GM11168 (cell line): ENCODE data around the gene CBLN4.

Source experiments
- in situ Hi-C: fragments of 300-500 bp; cut with MboI; formaldehyde crosslinking; loops from one replicate; pipeline ENCODE4 v1.12.0; 2022; ENCODE audit warnings: low sequenced_read_pairs; ENCODE audit not compliant: unreplicated experiment

The CBLN4 gene

GRCh38 chr20:55947701-55948100, 57.6 kb downstream of the CBLN4 start:
- in situ Hi-C loops = no loop called here
